ENCODE results near the gene SEC61A1.

DNA sequence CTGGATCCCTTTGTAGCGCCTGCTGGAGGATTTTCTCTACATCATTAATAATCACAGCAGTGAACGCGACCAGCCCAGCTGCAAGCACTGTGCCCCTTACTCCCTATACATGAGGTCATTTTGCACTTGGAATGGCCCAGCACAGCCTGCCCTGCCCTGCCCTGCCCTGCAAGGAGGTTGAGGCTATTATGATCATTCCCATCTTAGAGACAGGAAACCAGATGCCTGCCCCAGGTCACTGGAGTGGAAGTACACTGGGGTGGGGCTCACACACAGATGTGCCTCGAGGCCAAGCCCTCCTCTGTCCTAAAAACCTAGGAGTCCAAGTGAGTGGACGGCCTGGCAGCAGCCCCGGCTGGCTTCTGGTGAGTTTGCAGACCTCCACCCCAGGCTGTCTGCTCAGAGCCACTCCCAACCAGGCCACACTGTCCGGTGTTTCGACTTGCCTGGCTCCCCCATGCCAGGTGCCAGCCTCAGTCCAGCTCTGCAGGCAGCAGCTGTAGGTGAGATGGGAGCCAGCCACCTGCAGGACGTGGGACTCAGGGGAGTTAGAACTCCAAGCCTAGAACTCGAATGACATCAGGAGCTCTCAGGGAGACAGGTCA lies 30.4 kb upstream of the SEC61A1 start:
- TF ChIP-seq CTCF (IDR thresholded peaks at IDR 0.05) = no peak
- no peak for TF ChIP-seq POLR2A (IDR thresholded peaks at IDR 0.05)
